Measurements from ENCODE around the gene POT1.
A peak's percentile ranks its signal among the peaks of the same experiment; 100 is the strongest.

Gene POT1

DNA sequence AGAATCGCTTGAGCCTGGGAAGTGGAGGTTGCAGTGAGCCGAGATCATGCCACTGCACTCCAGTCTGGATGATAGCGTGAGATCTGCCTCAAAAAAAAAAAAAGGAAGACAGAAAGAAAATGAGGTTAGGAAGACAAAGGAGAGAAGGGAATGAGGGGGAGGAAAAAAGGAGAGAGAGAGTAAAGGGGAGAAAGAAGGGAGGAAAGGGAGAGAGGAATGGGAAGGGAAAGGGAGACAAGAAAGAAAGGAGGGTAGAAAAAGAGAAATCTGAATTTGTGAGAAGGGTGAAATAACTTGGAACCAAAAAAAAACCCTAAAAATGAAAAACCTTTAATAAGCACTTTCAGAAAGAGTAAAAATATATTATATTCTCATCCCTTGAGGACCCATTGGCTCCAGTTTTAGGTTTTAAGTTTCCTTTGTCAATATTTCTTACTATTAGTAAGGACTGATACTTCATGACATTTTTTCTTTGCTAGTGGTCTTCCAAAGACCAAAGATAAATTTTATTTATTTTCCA is 54.9 kb downstream of the POT1 start:
- TF ChIP-seq, protein P1, sequence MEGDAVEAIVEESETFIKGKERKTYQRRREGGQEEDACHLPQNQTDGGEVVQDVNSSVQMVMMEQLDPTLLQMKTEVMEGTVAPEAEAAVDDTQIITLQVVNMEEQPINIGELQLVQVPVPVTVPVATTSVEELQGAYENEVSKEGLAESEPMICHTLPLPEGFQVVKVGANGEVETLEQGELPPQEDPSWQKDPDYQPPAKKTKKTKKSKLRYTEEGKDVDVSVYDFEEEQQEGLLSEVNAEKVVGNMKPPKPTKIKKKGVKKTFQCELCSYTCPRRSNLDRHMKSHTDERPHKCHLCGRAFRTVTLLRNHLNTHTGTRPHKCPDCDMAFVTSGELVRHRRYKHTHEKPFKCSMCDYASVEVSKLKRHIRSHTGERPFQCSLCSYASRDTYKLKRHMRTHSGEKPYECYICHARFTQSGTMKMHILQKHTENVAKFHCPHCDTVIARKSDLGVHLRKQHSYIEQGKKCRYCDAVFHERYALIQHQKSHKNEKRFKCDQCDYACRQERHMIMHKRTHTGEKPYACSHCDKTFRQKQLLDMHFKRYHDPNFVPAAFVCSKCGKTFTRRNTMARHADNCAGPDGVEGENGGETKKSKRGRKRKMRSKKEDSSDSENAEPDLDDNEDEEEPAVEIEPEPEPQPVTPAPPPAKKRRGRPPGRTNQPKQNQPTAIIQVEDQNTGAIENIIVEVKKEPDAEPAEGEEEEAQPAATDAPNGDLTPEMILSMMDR (IDR thresholded peaks at IDR 0.05): no peak

DNA sequence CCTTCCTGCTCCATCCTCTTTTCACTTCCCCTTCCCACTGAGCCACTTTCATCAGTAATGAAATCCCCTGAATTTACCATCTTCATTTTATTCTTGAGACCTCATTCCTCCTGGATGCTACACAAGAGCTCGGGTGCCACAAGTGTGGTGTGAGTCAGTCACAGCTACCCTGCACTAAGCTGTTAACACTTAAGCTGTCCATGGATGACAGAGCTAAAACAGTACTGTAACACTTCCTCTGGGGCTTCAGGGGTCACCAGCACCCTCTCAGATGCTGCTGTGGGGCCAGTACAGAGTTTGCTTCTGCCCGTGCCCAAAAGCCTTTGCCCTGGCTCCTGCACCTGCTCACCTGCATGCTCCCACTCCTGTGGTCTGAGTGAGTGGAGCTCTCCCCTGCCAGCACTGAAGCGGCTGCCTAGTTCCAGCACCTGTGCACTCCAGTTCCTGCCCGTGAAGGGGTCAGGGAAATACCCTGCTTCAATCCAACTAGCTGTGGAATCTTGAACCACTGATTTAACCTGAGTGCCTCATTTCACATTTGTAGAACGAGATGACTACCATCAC is 71.9 kb downstream of the POT1 start:
- TF ChIP-seq, protein P1 (IDR thresholded peaks at IDR 0.05): no peak

DNA sequence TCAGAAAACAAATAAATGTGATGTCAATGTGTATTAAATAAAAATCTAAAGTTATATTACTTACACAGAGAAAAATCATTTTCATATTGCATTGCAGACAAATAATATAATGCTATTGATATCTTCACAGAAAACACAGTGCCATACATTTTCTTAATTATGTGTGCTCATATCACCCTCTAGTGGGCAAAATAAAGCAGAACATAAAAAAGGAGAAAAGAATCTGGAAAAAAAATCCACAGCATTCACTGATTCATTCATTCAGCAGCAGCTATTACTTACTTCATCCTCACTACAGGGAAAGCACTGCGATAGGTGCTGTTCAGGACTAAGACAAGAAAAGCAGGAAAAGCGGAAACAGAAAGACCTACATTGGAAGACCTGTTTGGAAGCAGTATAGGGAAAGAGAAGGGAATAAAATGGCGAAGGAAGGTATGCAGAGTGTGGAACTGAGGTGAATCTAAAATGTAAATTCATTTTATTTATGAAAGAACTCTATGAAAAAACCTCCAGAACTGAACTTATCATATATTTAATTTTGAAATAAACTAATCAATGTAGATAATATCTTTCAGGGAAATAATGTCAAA is 73.2 kb downstream of the POT1 start:
- TF ChIP-seq, protein P1 (IDR thresholded peaks at IDR 0.05): peak; percentile 72

DNA sequence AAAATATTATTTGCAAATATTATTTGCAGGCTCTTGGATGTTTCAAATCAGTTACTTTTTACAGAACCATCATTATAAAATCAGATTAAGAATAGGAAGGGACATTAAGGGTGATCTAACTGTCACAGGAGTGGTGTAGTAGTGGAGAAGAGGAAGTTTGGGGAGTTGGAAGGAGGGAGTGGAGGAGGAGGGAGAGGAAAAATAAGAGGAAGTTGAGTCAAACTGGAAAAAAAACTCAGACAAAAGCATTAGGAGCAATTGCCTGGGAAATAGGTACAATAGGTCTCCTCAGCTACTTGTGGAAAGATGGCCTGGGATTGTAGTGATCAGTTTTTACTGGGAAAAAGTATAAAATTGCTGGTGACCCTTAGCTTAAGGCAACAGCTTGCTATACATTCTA is 86.3 kb downstream of the POT1 start:
- TF ChIP-seq, protein P1 (IDR thresholded peaks at IDR 0.05): no peak

DNA sequence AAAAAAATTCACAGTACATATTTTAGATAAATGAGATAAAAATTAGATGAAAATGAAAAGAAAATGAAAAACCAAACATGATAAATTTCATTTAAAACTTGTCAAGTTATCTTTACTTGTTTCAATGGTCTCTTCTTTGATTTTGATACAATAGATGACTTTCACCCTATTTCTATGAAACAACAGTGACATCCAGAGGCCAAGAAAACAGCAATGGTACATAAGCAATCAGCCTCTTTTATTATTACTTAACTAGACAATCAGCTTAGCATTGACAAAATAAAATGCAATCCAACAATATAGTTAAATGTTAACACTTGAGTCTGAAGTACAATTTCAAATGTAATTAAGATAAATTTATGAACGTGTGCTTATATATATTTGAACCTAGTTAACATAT is 89.2 kb downstream of the POT1 start:
- TF ChIP-seq, protein P1 (IDR thresholded peaks at IDR 0.05): peak; percentile 61

DNA sequence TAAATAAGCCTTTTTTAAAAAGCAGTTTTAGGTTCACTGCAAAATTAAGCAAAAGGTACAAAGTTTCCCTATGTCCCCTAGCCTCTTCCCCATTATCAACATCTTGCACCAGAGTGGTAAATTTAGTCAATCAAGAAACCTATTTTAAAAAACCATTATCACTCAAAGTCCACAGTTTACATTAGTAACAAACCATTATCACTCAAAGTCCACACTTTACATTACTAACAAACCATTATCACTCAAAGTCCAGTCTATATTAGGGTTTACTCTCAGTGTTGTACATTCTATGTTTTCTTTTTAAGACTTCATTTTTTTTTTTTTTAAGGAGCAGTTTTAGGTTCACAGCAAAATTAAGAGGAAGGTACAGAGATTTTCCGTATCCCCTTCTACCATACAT is 89.9 kb downstream of the POT1 start:
- TF ChIP-seq, protein P1 (IDR thresholded peaks at IDR 0.05): no peak

DNA sequence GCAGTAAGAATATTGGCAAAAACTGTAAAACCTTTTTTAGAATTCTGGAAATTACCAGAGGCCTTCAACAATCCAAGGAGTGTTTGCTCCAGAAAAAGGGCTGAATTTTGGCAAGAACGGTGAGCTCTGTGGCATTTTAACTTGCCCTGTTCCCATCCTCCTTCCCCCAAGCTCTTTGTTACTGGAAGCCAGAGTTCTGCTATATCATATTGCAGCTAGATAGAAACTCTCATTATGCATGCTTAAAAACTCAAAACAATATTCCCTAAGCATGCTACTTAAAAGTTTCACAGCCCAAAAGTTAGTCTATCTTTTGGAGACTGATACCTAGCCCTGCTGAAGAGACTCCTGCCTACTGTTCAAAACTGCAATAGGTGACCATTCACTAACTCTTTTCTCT is 93.5 kb downstream of the POT1 start:
- TF ChIP-seq, protein P1 (IDR thresholded peaks at IDR 0.05): no peak

Data from LNCAP (cell line).